Endothelial cell of umbilical vein (primary cell): Measurements from ENCODE around the gene TBC1D17. TPM values are rescaled to one million over a fixed set of nuclear protein-coding genes. Genes with fewer than 3 reads are reported as not detected.

Experiments used
- BruUV-seq: library from RNA; stranded (reverse); fragments of 400-500 nt; replicated peaks from 2 replicates; lab custom pipeline; 2021; lab: Mats Ljungman, UMichigan
- CTCF ChIA-PET: fragments of 300-600, 350-600 bp; sonication (Branson Sonifier 250); formaldehyde crosslinking; loops from one replicate; lab custom pipeline; 2021; ENCODE audit warnings: antibody characterized with exemption, inconsistent platforms; lab: Charles Lee
- POLR2A ChIA-PET: fragments of 300-600, 350-600 bp; sonication (Branson Sonifier 250); formaldehyde crosslinking; loops from one replicate; lab custom pipeline; 2021; ENCODE audit warnings: antibody characterized with exemption, inconsistent platforms; lab: Charles Lee
- DNase-seq: peaks from one replicate; pipeline ENCODE4 v3.0.0-alpha.2; 2011; ENCODE audit warnings: low read depth, low spot score
- FAIRE-seq: peaks from 2 replicates; lab custom pipeline; 2011; peaks lifted over from hg19 to GRCh38; lab: Jason Lieb, UNC
- H2AFZ ChIP-seq: 2 replicates; pipeline ENCODE4 v1.6.0; 2012; ENCODE audit warnings: low read depth, low read length, control low read depth, inconsistent platforms
- H3K27ac ChIP-seq: 2 replicates; pipeline ENCODE4 v1.5.1; 2011; ENCODE audit warnings: low read depth, mild to moderate bottlenecking, control low read depth, low read length, moderate library complexity; ENCODE audit not compliant: insufficient read depth
- H3K27me3 ChIP-seq, 2 experiments: 2 replicates each; pipeline versions ENCODE4 v1.6.0 to v1.6.1; 2011; ENCODE audit warnings: low read length in 2 of 2, mixed read lengths in 1 of 2; ENCODE audit not compliant: control insufficient read depth in 2 of 2, insufficient read depth in 2 of 2
- H3K36me3 ChIP-seq, 2 experiments: 2 replicates in 1 of 2; 3 replicates in 1 of 2; pipeline ENCODE4 v1.5.1; 2011; ENCODE audit warnings: low read length in 2 of 2, mild to moderate bottlenecking in 1 of 2, moderate library complexity in 1 of 2; ENCODE audit not compliant: control insufficient read depth in 2 of 2, insufficient read depth in 2 of 2; ENCODE audit errors: extremely low read depth in 1 of 2
- H3K4me1 ChIP-seq: 3 replicates; pipeline ENCODE4 v1.5.1; 2011; ENCODE audit warnings: mild to moderate bottlenecking, low read length; ENCODE audit not compliant: control insufficient read depth, insufficient read depth; ENCODE audit errors: extremely low read depth
- H3K4me2 ChIP-seq: 2 replicates; pipeline ENCODE4 v1.6.1; 2011; ENCODE audit warnings: low read length, control low read depth, mixed read lengths; ENCODE audit not compliant: insufficient read depth
- H3K4me3 ChIP-seq, 3 experiments: fragments of 200-600 bp in 1 of 3; sonication (generic), shearing (Covaris generic) in 1 of 3; replicated peaks in 1 of 3; 2 replicates each; pipeline ENCODE4 v1.5.1; 2011 to 2016; ENCODE audit warnings: control low read depth in 3 of 3, low read length in 3 of 3, mild to moderate bottlenecking in 2 of 3, inconsistent platforms in 1 of 3, low read depth in 1 of 3, moderate library complexity in 1 of 3; ENCODE audit not compliant: insufficient read depth in 1 of 3
- H3K79me2 ChIP-seq: 2 replicates; pipeline ENCODE4 v1.6.0; 2012; ENCODE audit warnings: low read length, inconsistent platforms; ENCODE audit not compliant: control insufficient read depth, insufficient read depth
- H3K9ac ChIP-seq: replicated peaks from 2 replicates; pipeline ENCODE3; 2011; ENCODE audit warnings: low read length, control low read depth; ENCODE audit not compliant: insufficient read depth; ENCODE audit errors: extremely low read depth
- H3K9me1 ChIP-seq: replicated peaks from 3 replicates; pipeline ENCODE4 v1.6.0; 2011; ENCODE audit warnings: mild to moderate bottlenecking, low read length; ENCODE audit not compliant: control insufficient read depth, insufficient read depth; ENCODE audit errors: extremely low read depth
- H3K9me3 ChIP-seq: replicated peaks from 2 replicates; pipeline ENCODE4 v1.5.1; 2012; ENCODE audit warnings: low read length, inconsistent platforms; ENCODE audit not compliant: control insufficient read depth, insufficient read depth
- H4K20me1 ChIP-seq: replicated peaks from 2 replicates; pipeline ENCODE3; 2011; ENCODE audit warnings: mild to moderate bottlenecking, low read length; ENCODE audit not compliant: control insufficient read depth, insufficient read depth; ENCODE audit errors: extremely low read depth
- EZH2 ChIP-seq: IDR thresholded peaks from 2 replicates; pipeline ENCODE4 v1.6.1; 2012; ENCODE audit warnings: borderline replicate concordance, low read depth, mild to moderate bottlenecking, moderate library complexity, low read length, inconsistent platforms; ENCODE audit not compliant: severe bottlenecking
- GATA2 ChIP-seq: IDR thresholded peaks from 2 replicates; pipeline ENCODE4 v1.7.0; 2011; ENCODE audit warnings: low read depth, mild to moderate bottlenecking, moderate library complexity, mixed read lengths, low read length; ENCODE audit not compliant: insufficient read length, insufficient read depth
- POLR2A ChIP-seq: IDR thresholded peaks from 2 replicates; pipeline ENCODE4 v1.6.1; 2012; ENCODE audit warnings: low read depth, mild to moderate bottlenecking, control low read depth, low read length
- POLR2AphosphoS5 ChIP-seq: IDR thresholded peaks from 2 replicates; pipeline ENCODE4 v1.6.1; 2012; ENCODE audit warnings: low read depth, mild to moderate bottlenecking, control low read depth, low read length, moderate library complexity; ENCODE audit not compliant: insufficient read depth
- dilution Hi-C: fragments of 300-500 bp; cut with MboI; formaldehyde crosslinking; loops from one replicate; pipeline ENCODE4 v1.15.0; 2019; ENCODE audit warnings: low sequenced_read_pairs; ENCODE audit not compliant: extremely low pct_ligation_motif_present
- intact Hi-C: fragments of 100-400 bp; cut with micrococcal nuclease; formaldehyde crosslinking; loops from one replicate; pipeline ENCODE4 v1.10.0; 2022
- polyA plus RNA-seq, 4 experiments: library from polyadenylated mRNA; depleted of rRNA in 3 of 4; stranded (reverse) in 3 of 4; unstranded in 1 of 4; fragments of >200 nt; gene quantifications; 2 replicates each; pipeline versions ENCODE4 v1.2.1 to v1.2.3, GENCODE V29; 2011 to 2012; ENCODE audit warnings: missing spikeins in 1 of 4
- total RNA-seq: library from RNA; stranded (reverse); gene quantifications from 2 replicates; pipeline ENCODE4 v1.2.3, GENCODE V29; 2021
- TF ChIP-seq, protein P1 (sequence below), 2 donors: IDR thresholded peaks; 1 replicate in 1 of 2; 2 replicates in 1 of 2; pipeline ENCODE4 v1.5.1; 2011; ENCODE audit warnings: low read length in 2 of 2, mild to moderate bottlenecking in 2 of 2, moderate library complexity in 2 of 2, control low read depth in 1 of 2, inconsistent platforms in 1 of 2, low read depth in 1 of 2; ENCODE audit not compliant: insufficient read depth in 1 of 2; ENCODE audit errors: extremely low read depth in 1 of 2
- TF ChIP-seq, protein P2 (sequence below): IDR thresholded peaks from 2 replicates; pipeline ENCODE4 v1.6.1; 2011; ENCODE audit not compliant: insufficient read depth, insufficient read length

TBC1D17 gene
- total and polyA plus RNA-seq, 2 donors (not counting 3 experiments of a cell fraction or from before 2014, with no cell fraction given): 34.2 to 39.3 TPM

DNA sequence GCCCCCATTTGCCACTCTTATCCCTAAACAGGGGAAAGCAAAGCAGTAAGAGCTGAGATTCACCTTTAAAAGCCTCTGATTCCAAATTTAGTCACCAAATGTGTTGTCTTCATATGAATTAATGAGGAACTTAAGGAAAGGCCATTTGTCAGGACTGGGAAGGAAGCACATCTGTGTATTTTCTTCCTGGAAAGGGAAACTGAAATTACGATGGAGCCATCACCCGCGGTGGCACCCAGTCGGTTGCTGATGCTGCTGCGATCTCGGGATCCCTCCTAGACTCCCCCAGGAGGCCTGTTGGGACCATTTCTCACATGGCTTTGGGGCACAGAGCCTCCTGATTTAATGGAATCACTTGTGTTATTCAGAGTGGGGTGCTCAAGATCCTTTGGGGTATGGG is 26.6 kb downstream of the TBC1D17 start:
- TF ChIP-seq, protein P1, sequence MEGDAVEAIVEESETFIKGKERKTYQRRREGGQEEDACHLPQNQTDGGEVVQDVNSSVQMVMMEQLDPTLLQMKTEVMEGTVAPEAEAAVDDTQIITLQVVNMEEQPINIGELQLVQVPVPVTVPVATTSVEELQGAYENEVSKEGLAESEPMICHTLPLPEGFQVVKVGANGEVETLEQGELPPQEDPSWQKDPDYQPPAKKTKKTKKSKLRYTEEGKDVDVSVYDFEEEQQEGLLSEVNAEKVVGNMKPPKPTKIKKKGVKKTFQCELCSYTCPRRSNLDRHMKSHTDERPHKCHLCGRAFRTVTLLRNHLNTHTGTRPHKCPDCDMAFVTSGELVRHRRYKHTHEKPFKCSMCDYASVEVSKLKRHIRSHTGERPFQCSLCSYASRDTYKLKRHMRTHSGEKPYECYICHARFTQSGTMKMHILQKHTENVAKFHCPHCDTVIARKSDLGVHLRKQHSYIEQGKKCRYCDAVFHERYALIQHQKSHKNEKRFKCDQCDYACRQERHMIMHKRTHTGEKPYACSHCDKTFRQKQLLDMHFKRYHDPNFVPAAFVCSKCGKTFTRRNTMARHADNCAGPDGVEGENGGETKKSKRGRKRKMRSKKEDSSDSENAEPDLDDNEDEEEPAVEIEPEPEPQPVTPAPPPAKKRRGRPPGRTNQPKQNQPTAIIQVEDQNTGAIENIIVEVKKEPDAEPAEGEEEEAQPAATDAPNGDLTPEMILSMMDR (IDR thresholded peaks at IDR 0.05; ENCODE audit: extremely low read depth in 1 of 2, insufficient read depth in 1 of 2, low read depth in 1 of 2, low read length in 2 of 2): no peak
- TF ChIP-seq POLR2A (no peak), EZH2 (no peak), GATA2 (no peak), POLR2AphosphoS5 (no peak)
- TF ChIP-seq, protein P2, sequence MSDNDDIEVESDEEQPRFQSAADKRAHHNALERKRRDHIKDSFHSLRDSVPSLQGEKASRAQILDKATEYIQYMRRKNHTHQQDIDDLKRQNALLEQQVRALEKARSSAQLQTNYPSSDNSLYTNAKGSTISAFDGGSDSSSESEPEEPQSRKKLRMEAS: no peak
- Histone ChIP-seq H3K27me3 (no peaks in the 10 kb centered on the region), H3K4me1 (no peaks in the 10 kb centered on the region), H2AFZ (no peak overlapping the region), H3K36me3 (peaks cover 5 to 13% of the 10 kb centered on the region in 2 experiments), H3K4me3 (no peak overlapping the region), H3K27ac (no peak overlapping the region), H3K79me2 (no peaks in the 10 kb centered on the region), H3K4me2 (no peak overlapping the region), H3K9ac (no peak overlapping the region), H3K9me1 (no peaks in the 10 kb centered on the region), H4K20me1 (no peaks in the 10 kb centered on the region), H3K9me3 (no peaks in the 10 kb centered on the region)
- POLR2A ChIA-PET: no interaction called here
- DNase-seq: no peak
- FAIRE-seq: no peak
- dilution Hi-C loops (no loop called here), intact Hi-C loops (no loop called here)
- BruUV-seq: no TSS peak
- CTCF ChIA-PET: no interaction called here
